WTC11 (cell line): ENCODE results near the gene LAMC3. TPM values are rescaled to one million over a fixed set of nuclear protein-coding genes. Genes with fewer than 3 reads are reported as not detected.

Experiments used
- ATAC-seq: fragments of 200-7000 bp; cut with Tn5 transposase; 2 replicates; pipeline ENCODE4 v1.10.0; 2021; ENCODE audit warnings: mild to moderate bottlenecking, moderate library complexity
- CTCF ChIA-PET: fragments of 300-600 bp; sonication (Branson Sonifier 250); formaldehyde crosslinking; loops from one replicate; lab custom pipeline; 2021; ENCODE audit warnings: antibody characterized with exemption; lab: Charles Lee
- POLR2A ChIA-PET: fragments of 350-600 bp; sonication (Branson Sonifier 250); formaldehyde crosslinking; loops from one replicate; lab custom pipeline; 2021; ENCODE audit warnings: antibody characterized with exemption; lab: Charles Lee
- DNase-seq: peaks from one replicate; pipeline ENCODE4 v3.0.0; 2021; ENCODE audit warnings: low spot score
- H3K27ac Mint-ChIP-seq: 2 replicates; pipeline ENCODE4 v1.8.0; 2021; ENCODE audit warnings: mixed read lengths
- H3K27me3 Mint-ChIP-seq: 2 replicates; pipeline ENCODE4 v1.8.0; 2021; ENCODE audit warnings: low read depth, mild to moderate bottlenecking, moderate library complexity, mixed read lengths
- H3K36me3 Mint-ChIP-seq: 2 replicates; pipeline ENCODE4 v1.8.0; 2021; ENCODE audit warnings: mixed read lengths
- H3K4me1 Mint-ChIP-seq: 2 replicates; pipeline ENCODE4 v1.8.0; 2022; ENCODE audit warnings: mixed read lengths
- H3K4me3 Mint-ChIP-seq: 2 replicates; pipeline ENCODE4 v1.8.0; 2021; ENCODE audit warnings: mild to moderate bottlenecking, moderate library complexity, mixed read lengths
- H3K9me3 Mint-ChIP-seq: 2 replicates; pipeline ENCODE4 v1.8.0; 2021; ENCODE audit warnings: mixed read lengths
- ELF4 ChIP-seq: sonication (generic); formaldehyde crosslinking; IDR thresholded peaks from 2 replicates; pipeline ENCODE4 v1.8.1; 2022; ENCODE audit warnings: low read depth, mild to moderate bottlenecking, moderate library complexity, missing genetic modification reagents
- NR1H2 ChIP-seq: sonication (generic); formaldehyde crosslinking; IDR thresholded peaks from 2 replicates; pipeline ENCODE4 v1.9.0; 2021; ENCODE audit warnings: mild to moderate bottlenecking, moderate library complexity, missing genetic modification reagents
- OVOL2 ChIP-seq: fragments of 250-450 bp; sonication (Bioruptor Pico); IDR thresholded peaks from 2 replicates; pipeline ENCODE4 v1.9.0; 2021; ENCODE audit warnings: mild to moderate bottlenecking, borderline replicate concordance
- RELA ChIP-seq: sonication (generic); formaldehyde crosslinking; IDR thresholded peaks from 2 replicates; pipeline ENCODE4 v1.8.1; 2022; ENCODE audit warnings: missing genetic modification reagents, mild to moderate bottlenecking, borderline replicate concordance
- RORB ChIP-seq: fragments of 250-450 bp; sonication (Bioruptor Pico); IDR thresholded peaks from 2 replicates; pipeline ENCODE4 v1.9.0; 2021; ENCODE audit warnings: mild to moderate bottlenecking
- SOX15 ChIP-seq: fragments of 250-450 bp; sonication (Bioruptor Pico); IDR thresholded peaks from 2 replicates; pipeline ENCODE4 v1.9.0; 2021; ENCODE audit warnings: mild to moderate bottlenecking
- TP53 ChIP-seq: sonication (generic); formaldehyde crosslinking; IDR thresholded peaks from 2 replicates; pipeline ENCODE4 v1.8.1; 2023; ENCODE audit warnings: mild to moderate bottlenecking, missing genetic modification reagents
- ZNF121 ChIP-seq: sonication (generic); formaldehyde crosslinking; IDR thresholded peaks from 2 replicates; pipeline ENCODE4 v1.8.0; 2023; ENCODE audit warnings: missing genetic modification reagents
- ZNF219 ChIP-seq: sonication (generic); formaldehyde crosslinking; IDR thresholded peaks from 2 replicates; pipeline ENCODE4 v1.8.0; 2023; ENCODE audit warnings: missing genetic modification reagents, mild to moderate bottlenecking, borderline replicate concordance
- ZNF232 ChIP-seq: sonication (generic); formaldehyde crosslinking; IDR thresholded peaks from 2 replicates; pipeline ENCODE4 v1.8.0; 2022; ENCODE audit warnings: mild to moderate bottlenecking, missing genetic modification reagents
- total RNA-seq: library from RNA; stranded (reverse); gene quantifications from 3 replicates; pipeline ENCODE4 v1.2.3, GENCODE V29; 2021
- TF ChIP-seq, protein P1 (sequence below): sonication (generic); formaldehyde crosslinking; IDR thresholded peaks from 2 replicates; pipeline ENCODE4 v1.8.1; 2022; ENCODE audit warnings: missing genetic modification reagents, borderline replicate concordance
- TF ChIP-seq, protein P2 (sequence below): sonication (generic); formaldehyde crosslinking; conservative IDR thresholded peaks from 2 replicates; pipeline ENCODE4 v1.8.1; 2022; ENCODE audit warnings: mild to moderate bottlenecking, missing genetic modification reagents
- TF ChIP-seq, protein P3 (sequence below): sonication (generic); formaldehyde crosslinking; IDR thresholded peaks from 2 replicates; pipeline ENCODE4 v1.8.1; 2022; ENCODE audit warnings: mild to moderate bottlenecking, missing genetic modification reagents, moderate library complexity, borderline replicate concordance
- TF ChIP-seq, protein P4 (sequence below): sonication (generic); formaldehyde crosslinking; IDR thresholded peaks from 2 replicates; pipeline ENCODE4 v1.8.1; 2023; ENCODE audit warnings: mild to moderate bottlenecking, missing genetic modification reagents
- TF ChIP-seq, protein P5 (sequence below): fragments of 250-450 bp; sonication (Bioruptor Pico); IDR thresholded peaks from 2 replicates; pipeline ENCODE4 v1.9.0; 2021; ENCODE audit warnings: mild to moderate bottlenecking
- TF ChIP-seq, protein P6 (sequence below): fragments of 250-450 bp; sonication (Bioruptor Pico); IDR thresholded peaks from 2 replicates; pipeline ENCODE4 v1.9.0; 2021; ENCODE audit warnings: mild to moderate bottlenecking, borderline replicate concordance
- TF ChIP-seq, protein P7 (sequence below): fragments of 250-450 bp; sonication (Bioruptor Pico); IDR thresholded peaks from 2 replicates; pipeline ENCODE4 v1.9.0; 2021; ENCODE audit warnings: mild to moderate bottlenecking

LAMC3 gene
- total RNA-seq, 1 experiment from 2014 or later: 50.9 TPM

DNA sequence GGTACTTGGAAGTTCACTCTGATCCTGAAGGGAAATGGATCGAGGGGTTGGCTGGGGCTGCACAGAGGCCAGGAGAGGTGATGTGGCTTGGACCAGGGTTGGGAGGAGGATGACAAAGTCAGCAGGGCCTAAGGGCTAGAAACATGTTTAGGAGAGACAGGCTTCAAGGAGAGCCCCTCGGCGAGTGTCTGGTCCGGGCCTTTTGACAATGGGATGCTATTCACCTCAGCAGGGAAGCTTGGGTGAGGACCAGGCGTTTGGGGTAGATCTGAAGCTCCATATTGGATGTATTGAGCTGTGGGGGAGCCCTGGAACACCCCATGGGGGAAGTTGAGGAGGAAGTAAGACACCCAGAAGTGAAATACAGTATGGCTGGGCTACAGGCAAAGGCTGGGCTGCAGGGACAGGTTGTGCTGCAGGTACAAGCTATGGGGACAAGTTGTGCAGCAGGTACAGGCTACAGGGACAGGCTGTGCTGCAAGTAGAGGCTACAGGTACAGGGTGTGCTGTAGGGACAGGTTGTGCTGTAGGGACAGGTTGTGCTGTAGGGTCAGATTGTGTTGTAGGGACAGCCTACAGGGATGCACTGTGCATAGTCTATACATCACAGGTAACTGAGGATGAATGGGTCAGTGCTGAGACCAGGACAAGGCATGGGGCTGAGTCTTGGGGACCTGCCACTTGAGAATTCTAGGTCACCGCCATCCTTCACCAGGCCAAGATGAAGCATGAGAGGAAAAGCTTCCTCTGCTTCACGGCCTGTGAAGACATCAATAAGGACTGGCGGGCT is 47.3 kb upstream of the LAMC3 start:
- H3K9me3 Mint-ChIP-seq: peaks cover 10% of the 10 kb centered on the region

DNA sequence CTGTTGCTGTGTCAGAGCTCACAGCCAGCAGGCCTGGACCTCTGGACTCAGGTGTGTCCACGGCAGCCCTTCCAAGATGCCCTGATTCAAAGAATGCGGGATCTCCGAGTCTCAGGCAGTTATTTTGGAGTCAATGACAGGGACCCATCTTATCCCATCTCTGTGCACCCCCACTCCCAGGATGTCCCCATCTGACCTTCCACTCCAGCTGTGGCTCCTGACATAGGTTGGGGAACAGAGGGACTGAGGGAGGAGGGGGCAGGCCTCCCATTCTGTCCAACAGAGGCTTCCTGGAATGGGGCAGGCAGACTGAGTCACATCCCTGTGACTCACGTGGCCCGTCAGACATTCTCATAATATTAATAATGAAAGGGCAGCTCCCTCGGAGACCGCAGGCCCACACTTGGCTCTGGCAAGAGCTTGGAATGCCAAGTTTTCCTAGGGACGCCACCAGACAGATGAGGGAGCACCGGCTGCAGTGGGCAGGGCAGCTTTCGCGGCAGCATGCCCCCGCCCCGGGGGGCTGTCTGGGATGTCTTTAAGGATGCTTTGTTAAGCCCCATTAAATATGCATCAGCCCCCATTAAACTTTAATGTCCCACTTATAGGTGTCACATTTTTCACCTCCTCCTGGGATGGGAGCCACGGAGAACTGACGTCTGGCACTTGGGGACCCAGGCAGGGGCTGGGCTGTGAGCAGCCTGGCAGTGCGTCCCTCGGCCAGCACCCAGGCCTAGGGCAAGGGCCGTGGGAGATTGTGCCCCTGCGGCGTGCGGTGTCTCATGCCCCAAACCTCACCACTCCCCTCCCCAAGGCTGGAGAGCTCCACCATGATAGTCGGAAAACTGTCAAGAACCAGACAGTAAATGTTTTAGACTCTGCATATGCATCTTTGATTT is 46.3 kb upstream of the LAMC3 start:
- DNase-seq (no peak), ATAC-seq (no peak)
- Mint-ChIP-seq H3K4me1 (no peaks in the 10 kb centered on the region), H3K36me3 (peaks cover 4% of the 10 kb centered on the region), H3K9me3 (peaks cover 10% of the 10 kb centered on the region), H3K27me3 (no peaks in the 10 kb centered on the region), H3K4me3 (no peak overlapping the region), H3K27ac (no peak overlapping the region)
- CTCF ChIA-PET: interaction anchor here (1.5 kb wide), 1 partner anchor 35 kb away, joined by 3 read pairs; no protein-coding TSS in a partner anchor
- POLR2A ChIA-PET: no interaction called here
- no peak for TF ChIP-seq RORB (CRISPR knock-in tag)
- no peak for TF ChIP-seq ZNF232 (CRISPR knock-in tag)
- TF ChIP-seq, protein P1, sequence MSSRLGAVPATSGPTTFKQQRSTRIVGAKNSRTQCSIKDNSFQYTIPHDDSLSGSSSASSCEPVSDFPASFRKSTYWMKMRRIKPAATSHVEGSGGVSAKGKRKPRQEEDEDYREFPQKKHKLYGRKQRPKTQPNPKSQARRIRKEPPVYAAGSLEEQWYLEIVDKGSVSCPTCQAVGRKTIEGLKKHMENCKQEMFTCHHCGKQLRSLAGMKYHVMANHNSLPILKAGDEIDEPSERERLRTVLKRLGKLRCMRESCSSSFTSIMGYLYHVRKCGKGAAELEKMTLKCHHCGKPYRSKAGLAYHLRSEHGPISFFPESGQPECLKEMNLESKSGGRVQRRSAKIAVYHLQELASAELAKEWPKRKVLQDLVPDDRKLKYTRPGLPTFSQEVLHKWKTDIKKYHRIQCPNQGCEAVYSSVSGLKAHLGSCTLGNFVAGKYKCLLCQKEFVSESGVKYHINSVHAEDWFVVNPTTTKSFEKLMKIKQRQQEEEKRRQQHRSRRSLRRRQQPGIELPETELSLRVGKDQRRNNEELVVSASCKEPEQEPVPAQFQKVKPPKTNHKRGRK: no peak
- TF ChIP-seq ZNF219: no peak
- TF ChIP-seq, protein P2, sequence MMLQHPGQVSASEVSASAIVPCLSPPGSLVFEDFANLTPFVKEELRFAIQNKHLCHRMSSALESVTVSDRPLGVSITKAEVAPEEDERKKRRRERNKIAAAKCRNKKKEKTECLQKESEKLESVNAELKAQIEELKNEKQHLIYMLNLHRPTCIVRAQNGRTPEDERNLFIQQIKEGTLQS: no peak
- TF ChIP-seq, protein P3, sequence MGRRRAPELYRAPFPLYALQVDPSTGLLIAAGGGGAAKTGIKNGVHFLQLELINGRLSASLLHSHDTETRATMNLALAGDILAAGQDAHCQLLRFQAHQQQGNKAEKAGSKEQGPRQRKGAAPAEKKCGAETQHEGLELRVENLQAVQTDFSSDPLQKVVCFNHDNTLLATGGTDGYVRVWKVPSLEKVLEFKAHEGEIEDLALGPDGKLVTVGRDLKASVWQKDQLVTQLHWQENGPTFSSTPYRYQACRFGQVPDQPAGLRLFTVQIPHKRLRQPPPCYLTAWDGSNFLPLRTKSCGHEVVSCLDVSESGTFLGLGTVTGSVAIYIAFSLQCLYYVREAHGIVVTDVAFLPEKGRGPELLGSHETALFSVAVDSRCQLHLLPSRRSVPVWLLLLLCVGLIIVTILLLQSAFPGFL: no peak
- TF ChIP-seq SOX15 (CRISPR knock-in tag): no peak
- TF ChIP-seq TP53 (CRISPR knock-in tag): no peak
- TF ChIP-seq, protein P4, sequence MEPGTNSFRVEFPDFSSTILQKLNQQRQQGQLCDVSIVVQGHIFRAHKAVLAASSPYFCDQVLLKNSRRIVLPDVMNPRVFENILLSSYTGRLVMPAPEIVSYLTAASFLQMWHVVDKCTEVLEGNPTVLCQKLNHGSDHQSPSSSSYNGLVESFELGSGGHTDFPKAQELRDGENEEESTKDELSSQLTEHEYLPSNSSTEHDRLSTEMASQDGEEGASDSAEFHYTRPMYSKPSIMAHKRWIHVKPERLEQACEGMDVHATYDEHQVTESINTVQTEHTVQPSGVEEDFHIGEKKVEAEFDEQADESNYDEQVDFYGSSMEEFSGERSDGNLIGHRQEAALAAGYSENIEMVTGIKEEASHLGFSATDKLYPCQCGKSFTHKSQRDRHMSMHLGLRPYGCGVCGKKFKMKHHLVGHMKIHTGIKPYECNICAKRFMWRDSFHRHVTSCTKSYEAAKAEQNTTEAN (CRISPR knock-in tag): no peak
- TF ChIP-seq, protein P5, sequence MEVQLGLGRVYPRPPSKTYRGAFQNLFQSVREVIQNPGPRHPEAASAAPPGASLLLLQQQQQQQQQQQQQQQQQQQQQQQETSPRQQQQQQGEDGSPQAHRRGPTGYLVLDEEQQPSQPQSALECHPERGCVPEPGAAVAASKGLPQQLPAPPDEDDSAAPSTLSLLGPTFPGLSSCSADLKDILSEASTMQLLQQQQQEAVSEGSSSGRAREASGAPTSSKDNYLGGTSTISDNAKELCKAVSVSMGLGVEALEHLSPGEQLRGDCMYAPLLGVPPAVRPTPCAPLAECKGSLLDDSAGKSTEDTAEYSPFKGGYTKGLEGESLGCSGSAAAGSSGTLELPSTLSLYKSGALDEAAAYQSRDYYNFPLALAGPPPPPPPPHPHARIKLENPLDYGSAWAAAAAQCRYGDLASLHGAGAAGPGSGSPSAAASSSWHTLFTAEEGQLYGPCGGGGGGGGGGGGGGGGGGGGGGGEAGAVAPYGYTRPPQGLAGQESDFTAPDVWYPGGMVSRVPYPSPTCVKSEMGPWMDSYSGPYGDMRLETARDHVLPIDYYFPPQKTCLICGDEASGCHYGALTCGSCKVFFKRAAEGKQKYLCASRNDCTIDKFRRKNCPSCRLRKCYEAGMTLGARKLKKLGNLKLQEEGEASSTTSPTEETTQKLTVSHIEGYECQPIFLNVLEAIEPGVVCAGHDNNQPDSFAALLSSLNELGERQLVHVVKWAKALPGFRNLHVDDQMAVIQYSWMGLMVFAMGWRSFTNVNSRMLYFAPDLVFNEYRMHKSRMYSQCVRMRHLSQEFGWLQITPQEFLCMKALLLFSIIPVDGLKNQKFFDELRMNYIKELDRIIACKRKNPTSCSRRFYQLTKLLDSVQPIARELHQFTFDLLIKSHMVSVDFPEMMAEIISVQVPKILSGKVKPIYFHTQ (CRISPR knock-in tag): no peak
- TF ChIP-seq OVOL2 (CRISPR knock-in tag): no peak
- TF ChIP-seq RELA (CRISPR knock-in tag): no peak
- no peak for TF ChIP-seq ZNF121 (CRISPR knock-in tag)
- TF ChIP-seq NR1H2 (CRISPR knock-in tag): no peak
- TF ChIP-seq ELF4 (CRISPR knock-in tag): no peak

More for the DNA sequence above, 47.3 kb upstream of the LAMC3 start:
- H3K36me3 Mint-ChIP-seq: peaks cover 4% of the 10 kb centered on the region
- H3K4me1 Mint-ChIP-seq: no peaks in the 10 kb centered on the region
- DNase-seq (no peak), ATAC-seq (no peak)
- no peak overlapping the region for H3K27ac Mint-ChIP-seq
- no peaks in the 10 kb centered on the region for H3K27me3 Mint-ChIP-seq
- ChIA-PET POLR2A (no interaction called here), CTCF (interaction anchor here (1.5 kb wide), 1 partner anchor 36 kb away, joined by 3 read pairs; no protein-coding TSS in a partner anchor)
- TF ChIP-seq RORB (CRISPR knock-in tag) (no peak), SOX15 (CRISPR knock-in tag) (no peak)
- TF ChIP-seq, protein P6, sequence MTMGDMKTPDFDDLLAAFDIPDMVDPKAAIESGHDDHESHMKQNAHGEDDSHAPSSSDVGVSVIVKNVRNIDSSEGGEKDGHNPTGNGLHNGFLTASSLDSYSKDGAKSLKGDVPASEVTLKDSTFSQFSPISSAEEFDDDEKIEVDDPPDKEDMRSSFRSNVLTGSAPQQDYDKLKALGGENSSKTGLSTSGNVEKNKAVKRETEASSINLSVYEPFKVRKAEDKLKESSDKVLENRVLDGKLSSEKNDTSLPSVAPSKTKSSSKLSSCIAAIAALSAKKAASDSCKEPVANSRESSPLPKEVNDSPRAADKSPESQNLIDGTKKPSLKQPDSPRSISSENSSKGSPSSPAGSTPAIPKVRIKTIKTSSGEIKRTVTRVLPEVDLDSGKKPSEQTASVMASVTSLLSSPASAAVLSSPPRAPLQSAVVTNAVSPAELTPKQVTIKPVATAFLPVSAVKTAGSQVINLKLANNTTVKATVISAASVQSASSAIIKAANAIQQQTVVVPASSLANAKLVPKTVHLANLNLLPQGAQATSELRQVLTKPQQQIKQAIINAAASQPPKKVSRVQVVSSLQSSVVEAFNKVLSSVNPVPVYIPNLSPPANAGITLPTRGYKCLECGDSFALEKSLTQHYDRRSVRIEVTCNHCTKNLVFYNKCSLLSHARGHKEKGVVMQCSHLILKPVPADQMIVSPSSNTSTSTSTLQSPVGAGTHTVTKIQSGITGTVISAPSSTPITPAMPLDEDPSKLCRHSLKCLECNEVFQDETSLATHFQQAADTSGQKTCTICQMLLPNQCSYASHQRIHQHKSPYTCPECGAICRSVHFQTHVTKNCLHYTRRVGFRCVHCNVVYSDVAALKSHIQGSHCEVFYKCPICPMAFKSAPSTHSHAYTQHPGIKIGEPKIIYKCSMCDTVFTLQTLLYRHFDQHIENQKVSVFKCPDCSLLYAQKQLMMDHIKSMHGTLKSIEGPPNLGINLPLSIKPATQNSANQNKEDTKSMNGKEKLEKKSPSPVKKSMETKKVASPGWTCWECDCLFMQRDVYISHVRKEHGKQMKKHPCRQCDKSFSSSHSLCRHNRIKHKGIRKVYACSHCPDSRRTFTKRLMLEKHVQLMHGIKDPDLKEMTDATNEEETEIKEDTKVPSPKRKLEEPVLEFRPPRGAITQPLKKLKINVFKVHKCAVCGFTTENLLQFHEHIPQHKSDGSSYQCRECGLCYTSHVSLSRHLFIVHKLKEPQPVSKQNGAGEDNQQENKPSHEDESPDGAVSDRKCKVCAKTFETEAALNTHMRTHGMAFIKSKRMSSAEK (CRISPR knock-in tag): no peak
- TF ChIP-seq, protein P7, sequence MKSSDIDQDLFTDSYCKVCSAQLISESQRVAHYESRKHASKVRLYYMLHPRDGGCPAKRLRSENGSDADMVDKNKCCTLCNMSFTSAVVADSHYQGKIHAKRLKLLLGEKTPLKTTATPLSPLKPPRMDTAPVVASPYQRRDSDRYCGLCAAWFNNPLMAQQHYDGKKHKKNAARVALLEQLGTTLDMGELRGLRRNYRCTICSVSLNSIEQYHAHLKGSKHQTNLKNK (CRISPR knock-in tag): no peak
- H3K4me3 Mint-ChIP-seq: no peak overlapping the region
